ENCODE results near the gene HAT1.

GRCh38 chr2:171965661-171966060 is 43.4 kb downstream of the HAT1 start:
- TF ChIP-seq POLR2A (IDR thresholded peaks at IDR 0.05; ENCODE audit: extremely low read depth, insufficient read length), result no peak
- no peak for TF ChIP-seq CTCF (IDR thresholded peaks at IDR 0.05; ENCODE audit: low read depth, low read length)
- TF ChIP-seq MAX (IDR thresholded peaks at IDR 0.05; ENCODE audit: low read depth, low read length), result no peak
